Measurements from ENCODE around the gene GMIP. TPM values are rescaled to one million over a fixed set of nuclear protein-coding genes. Genes with fewer than 3 reads are reported as not detected.

GMIP gene
- total RNA-seq (2014; rRNA removed; shearing (Covaris generic)) (19.8 and 22.1 TPM in 2 replicates), polyA plus RNA-seq (2016; fragmentation: Nextera tagmentation; extraction: Ambion mirVana) (5.1 and 6.2 TPM in 2 replicates)
- long read RNA-seq, partial matches to known transcripts: 1 of 3 reads
- long read RNA-seq, other reads (novel, unspliced or antisense): 2 of 3 reads

GRCh38 chr19:19643158-19644053 is at the start of gene GMIP:
Gene GMIP (minus strand): TSS chr19:19643657. CDS start chr19:19643529, 128 bp downstream.
- Histone ChIP-seq H3K4me1 (ENCODE audit: insufficient read depth) (peaks cover 4% of the 10 kb centered on the region), H2AFZ (peak within 1 kb of the TSS; percentile 96), H3K9me2 (ENCODE audit: insufficient read depth) (no peaks in the 10 kb centered on the region), H3K4me3 (peak within 1 kb of the TSS; percentile 96), H3K4me2 (peak within 1 kb of the TSS; percentile 98), H3K36me3 (ENCODE audit: insufficient read depth) (peaks cover 9% of the 10 kb centered on the region; the same call in 1 of the 2 replicates), H3F3A (replicated peaks; ENCODE audit: low read depth) (peaks cover 14% of the 10 kb centered on the region), H4K20me1 (replicated peaks; ENCODE audit: insufficient read depth) (no peaks in the 10 kb centered on the region; the same call in 1 of the 2 replicates), H3K27ac (ENCODE audit: low read depth) (peak within 1 kb of the TSS; percentile 90; the same call in 1 of the 2 replicates), H3K79me2 (replicated peaks; ENCODE audit: insufficient read depth) (no peaks in the 10 kb centered on the region), H3K27me3 (ENCODE audit: insufficient read depth) (no peaks in the 10 kb centered on the region)
- TF ChIP-seq EZH2 (IDR thresholded peaks at IDR 0.05; ENCODE audit: low read depth, unreplicated experiment): no peak
- TF ChIP-seq POLR2AphosphoS5 (IDR thresholded peaks at IDR 0.05; ENCODE audit: low read depth): peak; percentile 61
- TF ChIP-seq JUNB (IDR thresholded peaks at IDR 0.05; ENCODE audit: unreplicated experiment): no peak
- TF ChIP-seq REST (IDR thresholded peaks at IDR 0.05; ENCODE audit: unreplicated experiment): no peak
- no peak for TF ChIP-seq EZH2phosphoT487 (IDR thresholded peaks at IDR 0.05; ENCODE audit: unreplicated experiment)
- peak; percentile 95 to 97 for TF ChIP-seq CTCF (conservative IDR thresholded peaks at IDR 0.05; ENCODE audit: low read depth in 2 of 2)
- TF ChIP-seq CREB1 (CRISPR knock-in tag; IDR thresholded peaks at IDR 0.05; ENCODE audit: low read depth): no peak
- H3K9me3 Mint-ChIP-seq: no peaks in the 10 kb centered on the region; the same call in 2 of the 3 replicates
- peak within 1 kb of the TSS; percentile 88 for H3K4me3 Mint-ChIP-seq
- ATAC-seq: peak; percentile 94
- peaks cover 9% of the 10 kb centered on the region for H3K4me1 Mint-ChIP-seq
- peak within 1 kb of the TSS; percentile 94 for H3K27ac Mint-ChIP-seq
- peaks cover 36% of the 10 kb centered on the region for H3K36me3 Mint-ChIP-seq (ENCODE audit: low read depth)
- DNase-seq (ENCODE audit: low spot score): peak; percentile 93
- H3K27me3 Mint-ChIP-seq (ENCODE audit: insufficient read depth, low read depth, poor library complexity): peaks cover 17% of the 10 kb centered on the region

GRCh38 chr19:19691683-19692082 is 48.2 kb upstream of the GMIP start:
- H3K27me3 Mint-ChIP-seq (ENCODE audit: insufficient read depth, low read depth, poor library complexity): peaks cover 2% of the 10 kb centered on the region
- TF ChIP-seq CREB1 (CRISPR knock-in tag; IDR thresholded peaks at IDR 0.05; ENCODE audit: low read depth): no peak
- no peak for TF ChIP-seq ETS1 (IDR thresholded peaks at IDR 0.05)
- TF ChIP-seq EZH2 (IDR thresholded peaks at IDR 0.05; ENCODE audit: low read depth, unreplicated experiment): no peak
- no peak for TF ChIP-seq REST (IDR thresholded peaks at IDR 0.05; ENCODE audit: unreplicated experiment)
- no peak for TF ChIP-seq NANOG (IDR thresholded peaks at IDR 0.05; ENCODE audit: borderline replicate concordance)
- TF ChIP-seq JUNB (IDR thresholded peaks at IDR 0.05; ENCODE audit: unreplicated experiment): no peak
- no peak for TF ChIP-seq EZH2phosphoT487 (IDR thresholded peaks at IDR 0.05; ENCODE audit: unreplicated experiment)
- no peak for TF ChIP-seq POLR2AphosphoS5 (IDR thresholded peaks at IDR 0.05; ENCODE audit: low read depth)

More at GRCh38 chr19:19691683-19692082, 48.2 kb upstream of the GMIP start:
- H3K4me1 Mint-ChIP-seq: no peaks in the 10 kb centered on the region
- H3K27ac ChIP-seq (ENCODE audit: low read depth): no peak overlapping the region
- no peaks in the 10 kb centered on the region for H3K79me2 ChIP-seq (replicated peaks; ENCODE audit: insufficient read depth)
- H3F3A ChIP-seq (replicated peaks; ENCODE audit: low read depth): 0 out of 2 replicates have a peak, but pooled peaks cover 2% of the 10 kb centered on the region
- no peaks in the 10 kb centered on the region for H3K27me3 ChIP-seq (ENCODE audit: insufficient read depth)
- no peak overlapping the region for H3K4me3 ChIP-seq
- H3K9me2 ChIP-seq (ENCODE audit: insufficient read depth): no peaks in the 10 kb centered on the region
- H3K4me2 ChIP-seq: no peak overlapping the region
- H3K36me3 ChIP-seq (ENCODE audit: insufficient read depth): no peaks in the 10 kb centered on the region
- H3K4me1 ChIP-seq (ENCODE audit: insufficient read depth): no peaks in the 10 kb centered on the region
- H3K9me3 Mint-ChIP-seq: no peaks in the 10 kb centered on the region
- H3K36me3 Mint-ChIP-seq (ENCODE audit: low read depth): no peaks in the 10 kb centered on the region
- no peak overlapping the region for H3K4me3 Mint-ChIP-seq
- ATAC-seq (no peak), DNase-seq (ENCODE audit: low spot score) (no peak)
- no peak overlapping the region for H3K27ac Mint-ChIP-seq
- no peak overlapping the region for H2AFZ ChIP-seq
- H4K20me1 ChIP-seq (replicated peaks; ENCODE audit: insufficient read depth): no peaks in the 10 kb centered on the region; the same call in 1 of the 2 replicates

All from GM23338 (cell line).